ENCODE results near the gene NT5DC1. TPM values are rescaled to one million over a fixed set of nuclear protein-coding genes. Genes with fewer than 3 reads are reported as not detected.

NT5DC1 gene
- total and polyA plus RNA-seq, 2 experiments from 2014 or later: 27.0 to 29.8 TPM

DNA sequence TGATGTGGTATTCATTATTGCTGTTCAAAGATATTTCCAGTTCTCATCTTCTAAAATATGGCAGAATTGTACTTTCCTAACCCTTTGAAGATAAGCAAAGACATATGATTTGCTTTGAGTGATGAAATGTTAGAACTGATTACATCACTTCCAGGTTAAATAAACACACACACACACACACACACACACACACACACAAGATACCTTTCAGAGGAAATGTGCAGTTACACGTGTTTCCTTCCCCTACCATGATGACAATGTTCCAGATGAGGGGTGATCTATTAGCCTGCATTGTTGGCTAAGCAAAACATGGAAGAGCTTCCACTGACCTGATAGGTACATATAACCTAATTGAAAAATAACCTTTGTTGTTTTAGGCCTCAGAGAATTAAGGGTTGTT, 28.3 kb upstream of the NT5DC1 start:
- no peaks in the 10 kb centered on the region for H3K36me3 Mint-ChIP-seq (ENCODE audit: low read depth)
- H3K36me3 ChIP-seq (ENCODE audit: insufficient read depth): no peaks in the 10 kb centered on the region
- H3K9me2 ChIP-seq (ENCODE audit: insufficient read depth): no peaks in the 10 kb centered on the region
- H3K27me3 ChIP-seq (ENCODE audit: insufficient read depth): no peaks in the 10 kb centered on the region
- H3K27me3 Mint-ChIP-seq (ENCODE audit: insufficient read depth, low read depth, poor library complexity): no peaks in the 10 kb centered on the region
- no peak overlapping the region for H3K27ac Mint-ChIP-seq
- no peak overlapping the region for H3K4me2 ChIP-seq
- H3F3A ChIP-seq (replicated peaks; ENCODE audit: low read depth): no peaks in the 10 kb centered on the region
- H4K20me1 ChIP-seq (replicated peaks; ENCODE audit: insufficient read depth): no peaks in the 10 kb centered on the region
- no peak for DNase-seq (ENCODE audit: low spot score)
- H2AFZ ChIP-seq: no peak overlapping the region
- H3K4me3 Mint-ChIP-seq: no peak overlapping the region
- peaks cover 6% of the 10 kb centered on the region for H3K4me1 Mint-ChIP-seq
- no peak for ATAC-seq
- H3K4me3 ChIP-seq: no peak overlapping the region
- TF ChIP-seq EZH2phosphoT487 (IDR thresholded peaks at IDR 0.05; ENCODE audit: unreplicated experiment): no peak
- TF ChIP-seq NANOG (IDR thresholded peaks at IDR 0.05; ENCODE audit: borderline replicate concordance): no peak
- TF ChIP-seq POLR2AphosphoS5 (IDR thresholded peaks at IDR 0.05; ENCODE audit: low read depth): no peak
- TF ChIP-seq CREB1 (CRISPR knock-in tag; IDR thresholded peaks at IDR 0.05; ENCODE audit: low read depth): no peak
- TF ChIP-seq, protein P1, sequence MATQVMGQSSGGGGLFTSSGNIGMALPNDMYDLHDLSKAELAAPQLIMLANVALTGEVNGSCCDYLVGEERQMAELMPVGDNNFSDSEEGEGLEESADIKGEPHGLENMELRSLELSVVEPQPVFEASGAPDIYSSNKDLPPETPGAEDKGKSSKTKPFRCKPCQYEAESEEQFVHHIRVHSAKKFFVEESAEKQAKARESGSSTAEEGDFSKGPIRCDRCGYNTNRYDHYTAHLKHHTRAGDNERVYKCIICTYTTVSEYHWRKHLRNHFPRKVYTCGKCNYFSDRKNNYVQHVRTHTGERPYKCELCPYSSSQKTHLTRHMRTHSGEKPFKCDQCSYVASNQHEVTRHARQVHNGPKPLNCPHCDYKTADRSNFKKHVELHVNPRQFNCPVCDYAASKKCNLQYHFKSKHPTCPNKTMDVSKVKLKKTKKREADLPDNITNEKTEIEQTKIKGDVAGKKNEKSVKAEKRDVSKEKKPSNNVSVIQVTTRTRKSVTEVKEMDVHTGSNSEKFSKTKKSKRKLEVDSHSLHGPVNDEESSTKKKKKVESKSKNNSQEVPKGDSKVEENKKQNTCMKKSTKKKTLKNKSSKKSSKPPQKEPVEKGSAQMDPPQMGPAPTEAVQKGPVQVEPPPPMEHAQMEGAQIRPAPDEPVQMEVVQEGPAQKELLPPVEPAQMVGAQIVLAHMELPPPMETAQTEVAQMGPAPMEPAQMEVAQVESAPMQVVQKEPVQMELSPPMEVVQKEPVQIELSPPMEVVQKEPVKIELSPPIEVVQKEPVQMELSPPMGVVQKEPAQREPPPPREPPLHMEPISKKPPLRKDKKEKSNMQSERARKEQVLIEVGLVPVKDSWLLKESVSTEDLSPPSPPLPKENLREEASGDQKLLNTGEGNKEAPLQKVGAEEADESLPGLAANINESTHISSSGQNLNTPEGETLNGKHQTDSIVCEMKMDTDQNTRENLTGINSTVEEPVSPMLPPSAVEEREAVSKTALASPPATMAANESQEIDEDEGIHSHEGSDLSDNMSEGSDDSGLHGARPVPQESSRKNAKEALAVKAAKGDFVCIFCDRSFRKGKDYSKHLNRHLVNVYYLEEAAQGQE (IDR thresholded peaks at IDR 0.05; ENCODE audit: unreplicated experiment): no peak
- TF ChIP-seq, protein P2, sequence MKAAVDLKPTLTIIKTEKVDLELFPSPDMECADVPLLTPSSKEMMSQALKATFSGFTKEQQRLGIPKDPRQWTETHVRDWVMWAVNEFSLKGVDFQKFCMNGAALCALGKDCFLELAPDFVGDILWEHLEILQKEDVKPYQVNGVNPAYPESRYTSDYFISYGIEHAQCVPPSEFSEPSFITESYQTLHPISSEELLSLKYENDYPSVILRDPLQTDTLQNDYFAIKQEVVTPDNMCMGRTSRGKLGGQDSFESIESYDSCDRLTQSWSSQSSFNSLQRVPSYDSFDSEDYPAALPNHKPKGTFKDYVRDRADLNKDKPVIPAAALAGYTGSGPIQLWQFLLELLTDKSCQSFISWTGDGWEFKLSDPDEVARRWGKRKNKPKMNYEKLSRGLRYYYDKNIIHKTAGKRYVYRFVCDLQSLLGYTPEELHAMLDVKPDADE (IDR thresholded peaks at IDR 0.05): no peak
- no peak for TF ChIP-seq ZNF331 (CRISPR knock-in tag; IDR thresholded peaks at IDR 0.05; ENCODE audit: low read depth)
- TF ChIP-seq, protein P3, sequence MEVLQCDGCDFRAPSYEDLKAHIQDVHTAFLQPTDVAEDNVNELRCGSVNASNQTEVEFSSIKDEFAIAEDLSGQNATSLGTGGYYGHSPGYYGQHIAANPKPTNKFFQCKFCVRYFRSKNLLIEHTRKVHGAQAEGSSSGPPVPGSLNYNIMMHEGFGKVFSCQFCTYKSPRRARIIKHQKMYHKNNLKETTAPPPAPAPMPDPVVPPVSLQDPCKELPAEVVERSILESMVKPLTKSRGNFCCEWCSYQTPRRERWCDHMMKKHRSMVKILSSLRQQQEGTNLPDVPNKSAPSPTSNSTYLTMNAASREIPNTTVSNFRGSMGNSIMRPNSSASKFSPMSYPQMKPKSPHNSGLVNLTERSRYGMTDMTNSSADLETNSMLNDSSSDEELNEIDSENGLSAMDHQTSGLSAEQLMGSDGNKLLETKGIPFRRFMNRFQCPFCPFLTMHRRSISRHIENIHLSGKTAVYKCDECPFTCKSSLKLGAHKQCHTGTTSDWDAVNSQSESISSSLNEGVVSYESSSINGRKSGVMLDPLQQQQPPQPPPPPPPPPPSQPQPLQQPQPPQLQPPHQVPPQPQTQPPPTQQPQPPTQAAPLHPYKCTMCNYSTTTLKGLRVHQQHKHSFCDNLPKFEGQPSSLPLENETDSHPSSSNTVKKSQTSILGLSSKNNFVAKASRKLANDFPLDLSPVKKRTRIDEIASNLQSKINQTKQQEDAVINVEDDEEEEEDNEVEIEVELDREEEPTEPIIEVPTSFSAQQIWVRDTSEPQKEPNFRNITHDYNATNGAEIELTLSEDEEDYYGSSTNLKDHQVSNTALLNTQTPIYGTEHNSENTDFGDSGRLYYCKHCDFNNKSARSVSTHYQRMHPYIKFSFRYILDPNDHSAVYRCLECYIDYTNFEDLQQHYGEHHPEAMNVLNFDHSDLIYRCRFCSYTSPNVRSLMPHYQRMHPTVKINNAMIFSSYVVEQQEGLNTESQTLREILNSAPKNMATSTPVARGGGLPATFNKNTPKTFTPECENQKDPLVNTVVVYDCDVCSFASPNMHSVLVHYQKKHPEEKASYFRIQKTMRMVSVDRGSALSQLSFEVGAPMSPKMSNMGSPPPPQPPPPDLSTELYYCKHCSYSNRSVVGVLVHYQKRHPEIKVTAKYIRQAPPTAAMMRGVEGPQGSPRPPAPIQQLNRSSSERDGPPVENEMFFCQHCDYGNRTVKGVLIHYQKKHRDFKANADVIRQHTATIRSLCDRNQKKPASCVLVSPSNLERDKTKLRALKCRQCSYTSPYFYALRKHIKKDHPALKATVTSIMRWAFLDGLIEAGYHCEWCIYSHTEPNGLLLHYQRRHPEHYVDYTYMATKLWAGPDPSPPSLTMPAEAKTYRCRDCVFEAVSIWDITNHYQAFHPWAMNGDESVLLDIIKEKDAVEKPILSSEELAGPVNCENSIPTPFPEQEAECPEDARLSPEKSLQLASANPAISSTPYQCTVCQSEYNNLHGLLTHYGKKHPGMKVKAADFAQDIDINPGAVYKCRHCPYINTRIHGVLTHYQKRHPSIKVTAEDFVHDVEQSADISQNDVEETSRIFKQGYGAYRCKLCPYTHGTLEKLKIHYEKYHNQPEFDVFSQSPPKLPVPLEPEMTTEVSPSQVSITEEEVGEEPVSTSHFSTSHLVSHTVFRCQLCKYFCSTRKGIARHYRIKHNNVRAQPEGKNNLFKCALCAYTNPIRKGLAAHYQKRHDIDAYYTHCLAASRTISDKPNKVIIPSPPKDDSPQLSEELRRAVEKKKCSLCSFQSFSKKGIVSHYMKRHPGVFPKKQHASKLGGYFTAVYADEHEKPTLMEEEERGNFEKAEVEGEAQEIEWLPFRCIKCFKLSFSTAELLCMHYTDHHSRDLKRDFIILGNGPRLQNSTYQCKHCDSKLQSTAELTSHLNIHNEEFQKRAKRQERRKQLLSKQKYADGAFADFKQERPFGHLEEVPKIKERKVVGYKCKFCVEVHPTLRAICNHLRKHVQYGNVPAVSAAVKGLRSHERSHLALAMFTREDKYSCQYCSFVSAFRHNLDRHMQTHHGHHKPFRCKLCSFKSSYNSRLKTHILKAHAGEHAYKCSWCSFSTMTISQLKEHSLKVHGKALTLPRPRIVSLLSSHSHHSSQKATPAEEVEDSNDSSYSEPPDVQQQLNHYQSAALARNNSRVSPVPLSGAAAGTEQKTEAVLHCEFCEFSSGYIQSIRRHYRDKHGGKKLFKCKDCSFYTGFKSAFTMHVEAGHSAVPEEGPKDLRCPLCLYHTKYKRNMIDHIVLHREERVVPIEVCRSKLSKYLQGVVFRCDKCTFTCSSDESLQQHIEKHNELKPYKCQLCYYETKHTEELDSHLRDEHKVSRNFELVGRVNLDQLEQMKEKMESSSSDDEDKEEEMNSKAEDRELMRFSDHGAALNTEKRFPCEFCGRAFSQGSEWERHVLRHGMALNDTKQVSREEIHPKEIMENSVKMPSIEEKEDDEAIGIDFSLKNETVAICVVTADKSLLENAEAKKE (CRISPR knock-in tag; IDR thresholded peaks at IDR 0.05): no peak
- no peak for TF ChIP-seq JUNB (IDR thresholded peaks at IDR 0.05; ENCODE audit: unreplicated experiment)
- no peak overlapping the region for H3K27ac ChIP-seq (ENCODE audit: low read depth)
- no peaks in the 10 kb centered on the region for H3K79me2 ChIP-seq (replicated peaks; ENCODE audit: insufficient read depth)
- H3K9me3 Mint-ChIP-seq: no peaks in the 10 kb centered on the region
- H3K4me1 ChIP-seq (ENCODE audit: insufficient read depth): no peaks in the 10 kb centered on the region; the same call in 1 of the 2 replicates

Measured in GM23338 (cell line).